NCI-H1417 (cell line): Measurements from ENCODE around the gene ZMYND15.
"Not testable (repeated sequence)": the region's sequence is repeated elsewhere in the genome, so short reads cannot be mapped to it uniquely, and the experiment has no call there.

Source experiments
- DNase-seq, 3 experiments: peaks; one replicate each; lab custom pipeline; 2025; lab: John Stamatoyannopoulos, UW

The ZMYND15 gene, protein sequence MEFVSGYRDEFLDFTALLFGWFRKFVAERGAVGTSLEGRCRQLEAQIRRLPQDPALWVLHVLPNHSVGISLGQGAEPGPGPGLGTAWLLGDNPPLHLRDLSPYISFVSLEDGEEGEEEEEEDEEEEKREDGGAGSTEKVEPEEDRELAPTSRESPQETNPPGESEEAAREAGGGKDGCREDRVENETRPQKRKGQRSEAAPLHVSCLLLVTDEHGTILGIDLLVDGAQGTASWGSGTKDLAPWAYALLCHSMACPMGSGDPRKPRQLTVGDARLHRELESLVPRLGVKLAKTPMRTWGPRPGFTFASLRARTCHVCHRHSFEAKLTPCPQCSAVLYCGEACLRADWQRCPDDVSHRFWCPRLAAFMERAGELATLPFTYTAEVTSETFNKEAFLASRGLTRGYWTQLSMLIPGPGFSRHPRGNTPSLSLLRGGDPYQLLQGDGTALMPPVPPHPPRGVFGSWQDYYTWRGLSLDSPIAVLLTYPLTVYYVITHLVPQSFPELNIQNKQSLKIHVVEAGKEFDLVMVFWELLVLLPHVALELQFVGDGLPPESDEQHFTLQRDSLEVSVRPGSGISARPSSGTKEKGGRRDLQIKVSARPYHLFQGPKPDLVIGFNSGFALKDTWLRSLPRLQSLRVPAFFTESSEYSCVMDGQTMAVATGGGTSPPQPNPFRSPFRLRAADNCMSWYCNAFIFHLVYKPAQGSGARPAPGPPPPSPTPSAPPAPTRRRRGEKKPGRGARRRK

DNA sequence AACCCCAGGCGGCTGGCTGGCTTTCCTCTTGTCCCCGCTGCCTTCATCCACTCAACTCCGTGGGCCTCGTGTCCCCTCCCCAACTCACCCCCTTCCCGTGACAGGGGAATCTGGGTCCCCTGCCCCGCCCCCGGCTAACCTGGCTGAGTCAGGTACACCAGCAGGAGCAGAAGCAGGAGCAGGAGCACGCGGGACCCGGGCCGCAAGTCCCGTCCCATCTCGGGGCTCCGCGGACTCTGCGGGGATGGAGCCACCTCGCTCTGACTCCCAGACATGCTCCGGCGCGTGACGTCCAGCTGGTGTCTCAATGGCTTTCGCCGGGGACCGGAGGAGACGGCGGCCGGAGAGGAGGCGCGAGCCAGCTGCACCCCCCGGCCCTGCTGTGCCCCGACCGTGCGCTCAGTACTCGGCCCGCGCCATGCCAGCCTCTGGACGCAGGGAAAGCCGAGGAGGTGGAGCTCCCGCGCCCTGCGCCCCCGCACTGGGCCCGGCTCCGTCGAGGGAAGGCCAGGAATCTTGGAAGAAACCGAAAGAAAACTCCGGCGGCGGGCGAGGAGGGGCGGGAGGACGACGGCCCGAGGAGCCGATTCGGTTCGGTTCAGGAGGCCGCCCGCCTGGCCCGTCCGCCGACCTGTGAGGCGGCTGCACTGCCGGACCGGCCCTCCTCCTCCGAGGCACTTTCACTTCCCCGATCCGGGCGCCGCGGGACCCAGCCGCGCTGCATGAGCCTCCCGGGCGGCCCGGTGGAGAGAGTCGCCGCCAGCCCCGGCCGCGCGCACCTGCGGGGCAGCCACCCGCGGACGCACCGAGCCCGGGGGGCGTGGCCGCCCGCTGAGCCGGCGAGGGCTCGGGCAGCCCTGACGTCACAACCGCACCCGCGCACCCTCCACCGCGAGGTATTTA, at the start of gene ZMYND15, which contains the start of gene CXCL16:
TSS of gene ZMYND15 (plus strand) at position 712 of the 903 bp plus-strand sequence. CDS start 716 bp downstream, outside the sequence.
TSS of gene CXCL16 (minus strand) at position 807 of the 903 bp plus-strand sequence. CDS start at position 218, 589 bp downstream.
- peak; percentile 4 to 48 (median 43) for DNase-seq

DNA sequence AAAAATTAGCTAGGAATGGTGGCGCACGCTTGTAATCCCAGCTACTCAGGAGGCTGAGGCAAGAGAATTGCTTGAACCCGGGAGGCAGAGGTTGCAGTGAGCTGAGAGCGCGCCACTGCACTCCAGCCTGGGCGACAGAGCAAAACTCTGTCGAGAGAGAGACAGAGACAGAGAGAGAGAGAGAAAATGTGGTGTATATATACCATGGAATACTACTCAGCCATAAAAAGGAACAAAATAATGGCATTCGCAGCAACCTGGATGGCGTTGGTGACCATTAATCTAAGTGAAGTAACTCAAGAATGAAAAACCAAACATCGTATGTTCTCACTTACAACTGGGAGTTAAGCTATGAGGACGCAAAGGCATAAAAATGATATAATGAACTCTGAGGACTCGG, 49.8 kb upstream of the ZMYND15 start:
- not testable (repeated sequence) for DNase-seq

DNA sequence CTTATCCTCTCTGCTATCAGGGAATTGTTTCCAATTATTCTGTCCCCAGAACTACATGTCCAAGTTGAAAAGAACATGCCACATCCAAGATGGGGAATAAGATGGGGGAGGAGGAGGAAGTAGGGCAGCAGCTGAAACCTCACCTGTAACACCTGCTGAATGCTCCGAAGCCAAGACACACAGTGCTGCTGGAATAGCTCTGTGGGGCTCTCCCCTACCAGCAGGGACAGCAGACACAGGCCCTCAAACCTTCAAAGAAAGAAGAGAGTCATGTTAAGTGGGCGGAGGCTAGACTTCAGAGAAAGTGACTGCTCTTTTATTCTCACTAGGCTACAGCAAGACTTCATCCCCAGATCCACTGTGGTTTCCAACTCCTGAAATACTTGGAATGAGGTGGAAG, 48.9 kb upstream of the ZMYND15 start:
- no peak for DNase-seq

DNA sequence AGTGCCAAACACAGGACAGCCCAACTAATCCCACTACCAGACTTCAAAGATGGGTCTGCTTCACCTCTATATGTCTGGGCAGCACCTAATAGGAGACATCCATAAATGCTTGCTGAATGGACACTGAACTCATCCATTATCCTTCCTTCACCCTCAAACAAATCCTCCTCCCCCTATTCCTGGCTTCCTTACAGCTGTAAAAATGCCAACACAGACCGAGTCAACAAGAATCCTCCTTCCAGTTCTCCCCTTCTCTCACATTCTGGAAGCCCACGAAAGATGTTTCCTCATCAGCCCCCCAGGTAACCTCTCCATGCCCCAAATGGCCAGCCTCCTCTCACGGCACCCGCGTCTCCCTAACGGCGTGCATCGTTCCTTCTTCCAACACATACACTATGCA, 47.9 kb upstream of the ZMYND15 start:
- DNase-seq, result no peak

DNA sequence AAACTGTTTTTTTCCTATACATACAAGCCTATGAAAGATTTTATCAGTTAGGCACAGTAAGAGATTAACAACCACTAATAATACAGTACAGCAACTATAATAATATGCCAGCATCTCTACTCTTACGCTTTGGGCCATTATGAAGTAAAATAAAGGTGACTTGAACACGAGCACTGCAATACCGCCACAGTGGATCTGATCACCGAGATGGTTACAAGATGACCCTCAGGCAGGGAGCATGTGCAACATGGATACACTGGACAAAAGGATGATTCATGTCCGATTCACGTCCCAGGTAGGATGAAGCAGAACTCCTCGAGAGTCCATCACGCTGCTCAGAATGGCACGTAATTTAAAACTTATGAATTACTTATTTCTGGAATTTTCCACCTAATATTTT, 46.2 kb upstream of the ZMYND15 start:
- no peak for DNase-seq

DNA sequence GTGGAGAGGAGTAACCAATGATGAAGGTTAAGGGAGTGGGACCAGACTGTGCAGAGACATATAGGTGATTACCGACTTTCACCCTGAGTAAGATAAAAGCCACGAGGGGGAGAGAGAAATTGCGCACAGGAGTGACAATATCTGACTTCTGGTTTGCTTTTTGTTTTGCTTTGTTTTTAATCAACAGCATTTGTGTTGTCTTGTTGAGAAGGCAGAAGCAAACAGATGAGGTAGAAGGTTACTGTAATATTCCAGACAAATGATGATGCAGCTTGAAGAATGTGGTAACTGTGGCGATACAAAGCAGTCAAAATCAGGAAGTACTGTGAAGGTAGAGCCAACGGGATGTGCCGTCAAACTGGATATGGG, 43.2 kb upstream of the ZMYND15 start:
- no peak for DNase-seq

DNA sequence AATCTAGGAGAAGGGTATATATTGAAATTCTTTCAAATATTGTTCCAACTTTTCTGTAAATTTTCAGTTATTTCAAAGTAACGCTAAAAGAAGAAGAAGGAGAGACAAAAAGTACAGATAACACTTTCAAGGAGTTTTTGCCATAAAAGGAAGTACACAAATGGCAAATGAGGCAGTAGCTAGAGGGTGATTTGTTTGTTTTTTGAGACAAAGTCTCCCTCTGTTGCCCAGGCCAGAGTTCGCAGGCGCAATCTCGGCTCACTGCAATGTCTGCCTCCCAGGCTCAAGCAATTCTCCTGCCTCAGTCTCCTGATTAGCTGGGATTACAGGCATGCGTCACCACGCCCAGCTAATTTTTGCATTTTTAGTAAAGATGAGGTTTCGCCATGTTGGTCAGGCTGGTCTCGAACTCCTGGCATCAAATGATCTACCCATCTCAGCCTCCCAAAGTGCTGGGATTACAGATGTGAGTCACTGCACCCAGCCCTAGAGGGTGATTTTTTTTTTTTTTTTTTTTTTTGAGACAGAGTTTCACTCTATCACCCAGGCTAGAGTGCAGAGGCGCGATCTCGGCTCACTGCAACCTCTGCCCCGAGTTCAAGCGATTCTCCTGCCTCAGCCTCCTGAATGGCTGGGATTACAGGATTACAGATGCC, 40.1 kb upstream of the ZMYND15 start:
- not testable (repeated sequence) for DNase-seq

DNA sequence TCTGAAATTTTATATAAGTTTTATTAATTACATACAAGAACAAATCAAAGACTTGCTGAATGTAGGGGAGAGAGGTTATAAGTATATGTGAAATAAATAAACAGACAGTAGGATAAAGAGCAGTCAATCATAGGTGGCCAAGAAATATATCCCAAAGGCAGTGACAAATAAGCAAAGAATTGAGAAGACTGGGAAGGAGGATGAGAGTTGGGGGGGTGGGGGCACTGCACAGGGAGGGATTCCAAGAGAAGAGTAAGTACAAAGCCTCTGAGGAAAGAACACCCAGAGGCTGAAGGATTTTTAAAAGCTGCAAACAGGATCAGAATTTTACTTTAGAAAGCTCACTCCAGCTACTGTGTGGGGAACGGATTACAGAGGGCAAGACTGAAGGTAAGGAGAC, 38.5 kb upstream of the ZMYND15 start:
- DNase-seq, result no peak

DNA sequence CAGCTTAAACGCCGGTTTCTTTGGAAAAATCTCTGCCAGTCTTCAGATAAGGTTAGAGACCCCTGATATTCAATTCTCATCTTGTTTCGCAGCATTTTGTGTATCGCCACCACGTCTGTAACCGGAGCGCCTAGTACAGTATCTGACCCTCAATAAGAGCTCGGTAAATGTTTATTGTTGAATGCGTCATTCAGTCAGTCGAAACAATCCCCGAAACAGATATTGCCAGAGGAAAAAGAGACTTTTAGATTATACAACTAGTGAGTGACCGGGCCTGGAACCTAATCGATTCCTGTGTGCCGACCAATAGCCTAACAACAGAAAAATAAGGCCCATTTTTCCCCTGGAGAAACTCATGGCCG, 36.3 kb upstream of the ZMYND15 start:
- DNase-seq, result no peak

DNA sequence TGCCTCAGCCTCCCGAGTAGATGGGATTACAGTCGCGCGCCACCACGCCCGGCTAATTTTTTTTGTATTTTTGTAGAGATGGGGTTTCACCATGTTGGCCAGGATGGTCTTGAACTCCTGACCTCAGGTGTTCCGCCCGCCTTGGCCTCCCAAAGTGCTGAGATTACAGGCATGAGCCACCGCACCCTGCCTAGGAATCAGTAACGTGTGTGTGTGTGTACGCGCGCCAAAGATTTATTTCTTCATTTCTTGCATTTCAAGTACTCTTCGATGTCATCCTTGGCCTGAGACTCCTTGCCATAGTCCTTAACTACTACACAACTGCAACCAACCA, 35.1 kb upstream of the ZMYND15 start:
- not testable (repeated sequence) for DNase-seq

DNA sequence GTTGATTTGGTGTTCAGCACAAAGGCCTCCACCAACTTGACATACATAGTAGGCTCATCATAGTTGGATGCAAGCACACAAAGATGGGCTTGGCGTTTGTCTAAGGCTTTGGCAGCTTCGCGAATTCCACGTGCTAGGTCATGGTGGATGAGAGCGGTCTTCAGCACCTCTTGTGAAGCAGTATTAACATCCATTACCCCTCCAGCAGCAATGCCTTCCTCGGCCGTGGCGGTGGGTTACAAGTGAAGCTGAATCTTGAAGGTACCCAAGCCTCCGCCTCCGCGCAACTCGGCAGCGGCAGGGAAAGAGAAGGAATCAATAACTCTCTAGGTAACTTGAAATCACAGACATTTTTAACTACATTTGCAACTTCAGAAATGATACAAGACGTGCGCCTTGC, 34.6 kb upstream of the ZMYND15 start:
- DNase-seq, result no peak

DNA sequence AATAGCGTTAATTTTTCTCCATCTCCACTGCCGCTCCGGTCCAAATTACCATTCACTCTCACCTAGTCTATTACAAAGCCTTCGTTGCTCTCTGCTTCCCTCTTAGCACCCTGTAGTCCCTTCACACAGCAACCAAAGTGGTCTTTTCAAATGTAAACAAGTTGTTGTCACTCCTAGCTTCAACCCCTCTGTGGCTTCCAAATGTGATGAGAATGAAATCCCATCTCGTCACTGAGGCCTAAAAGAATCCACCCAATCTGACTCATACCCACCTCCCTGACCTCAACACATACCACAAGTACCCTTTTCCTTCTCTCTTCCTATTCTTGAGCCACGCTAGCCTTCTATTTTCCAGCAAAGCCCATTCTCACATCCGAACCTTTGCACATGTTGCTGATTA, 33.5 kb upstream of the ZMYND15 start:
- DNase-seq, result no peak

DNA sequence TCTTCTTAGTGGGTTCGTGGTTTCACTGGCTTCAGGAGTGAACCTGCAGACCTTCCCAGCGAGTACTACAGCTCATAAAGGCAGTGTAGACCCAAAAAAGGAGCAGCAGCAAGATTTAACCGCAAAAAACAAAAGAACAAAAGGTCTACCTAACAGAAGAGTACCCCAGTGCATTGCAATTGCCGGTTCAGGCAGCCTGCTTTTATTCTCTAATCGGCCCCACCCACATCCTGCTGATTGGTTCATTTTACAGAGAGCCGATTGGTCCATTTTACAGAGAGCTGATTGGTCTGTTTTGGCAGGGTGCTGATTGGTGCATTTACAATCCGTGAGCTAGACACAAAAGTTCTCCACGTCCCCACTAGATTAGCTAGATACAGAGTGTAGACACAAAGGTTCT, 31.2 kb upstream of the ZMYND15 start:
- DNase-seq, result peak; percentile 1 to 59 (median 22)

DNA sequence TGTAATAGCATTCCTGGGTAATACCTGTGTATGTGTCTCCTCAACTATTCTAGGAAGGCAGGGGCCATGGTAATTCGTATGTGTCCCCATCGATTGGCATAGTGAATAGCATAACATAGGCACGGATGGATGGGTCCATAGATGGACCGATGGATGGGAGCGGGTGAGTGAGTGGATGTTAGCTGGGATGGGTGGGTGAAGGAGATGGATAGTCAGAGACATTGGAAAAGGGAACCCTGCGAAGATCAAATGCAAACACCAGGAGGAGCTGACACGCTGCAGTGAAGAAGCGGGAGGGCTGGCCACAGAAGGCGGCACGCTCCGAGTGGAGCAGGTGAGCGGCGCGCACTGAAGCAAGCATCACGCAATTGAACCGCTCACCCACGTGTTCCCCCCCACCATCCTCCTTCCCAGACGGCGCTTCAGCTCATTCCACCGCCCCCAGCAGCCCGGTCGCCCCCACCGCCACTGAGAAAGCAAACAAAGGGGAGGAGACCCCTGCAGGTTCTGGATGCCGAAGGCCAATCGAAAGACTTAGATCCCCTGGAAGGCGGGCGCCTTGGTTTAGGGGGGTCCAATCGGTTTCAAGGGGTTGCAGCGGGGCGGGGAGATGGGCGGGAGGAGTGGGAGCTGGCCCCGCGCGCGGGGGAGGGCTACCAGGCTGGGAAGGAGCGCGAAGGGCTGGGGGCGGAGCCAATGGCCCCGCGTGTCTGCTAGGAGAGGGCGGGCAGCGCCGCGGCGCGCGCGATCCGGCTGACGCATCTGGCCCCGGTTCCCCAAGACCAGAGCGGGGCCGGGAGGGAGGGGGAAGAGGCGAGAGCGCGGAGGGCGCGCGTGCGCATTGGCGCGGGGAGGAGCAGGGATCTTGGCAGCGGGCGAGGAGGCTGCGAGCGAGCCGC, 29.6 kb upstream of the ZMYND15 start, which contains the start of gene ARRB2:
TSS of gene ARRB2 (plus strand) at position 839 of the 899 bp plus-strand sequence. CDS start 90 bp downstream, outside the sequence.
- peak; percentile 95 to 98 (median 95) for DNase-seq

DNA sequence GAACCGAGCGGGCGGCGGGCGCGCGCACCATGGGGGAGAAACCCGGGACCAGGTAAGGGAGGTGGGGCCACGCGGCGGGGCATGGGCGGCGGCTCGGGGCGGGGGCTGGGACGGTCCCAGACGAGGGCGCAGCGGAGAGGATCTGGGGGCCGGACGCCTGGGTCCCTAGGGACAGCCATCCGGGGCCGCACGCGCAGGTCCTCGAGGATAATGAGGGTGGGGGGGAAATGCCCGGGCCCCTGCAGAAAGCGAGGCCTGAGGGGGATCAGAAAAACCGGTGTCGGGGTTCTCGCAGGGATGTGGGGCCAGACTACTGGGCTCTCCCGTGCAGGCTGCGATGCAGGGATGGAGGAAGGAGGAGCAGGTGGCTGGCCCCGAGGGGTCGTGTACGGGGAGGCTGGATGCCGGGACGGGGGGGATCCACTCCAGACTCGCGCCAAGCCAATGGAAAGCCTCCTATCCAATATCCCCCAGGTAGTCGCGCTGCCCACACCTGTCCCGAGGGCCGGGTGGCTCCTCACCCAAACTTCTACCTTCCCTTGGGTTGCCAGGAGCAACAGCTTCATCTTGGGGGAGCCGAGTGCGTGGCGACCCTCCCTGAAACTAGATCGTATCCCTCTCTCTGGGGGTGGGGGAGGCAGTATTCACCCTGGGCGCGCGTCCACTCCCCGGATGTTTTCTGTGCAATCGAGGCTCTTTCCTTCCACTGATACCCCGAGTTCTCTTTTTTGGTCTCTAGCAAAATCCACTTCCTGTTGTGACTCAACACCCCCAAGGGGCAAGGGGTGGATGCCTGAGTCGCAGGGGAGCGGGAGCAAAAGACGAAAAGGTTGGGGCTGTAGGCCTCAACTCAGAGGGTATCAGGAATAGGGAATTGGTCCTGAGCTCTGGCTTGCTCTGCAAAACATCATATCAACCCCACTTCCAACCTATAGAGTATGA, 28.7 kb upstream of the ZMYND15 start:
- DNase-seq, result peak in 2 of 3 experiments; percentile 18 to 24

DNA sequence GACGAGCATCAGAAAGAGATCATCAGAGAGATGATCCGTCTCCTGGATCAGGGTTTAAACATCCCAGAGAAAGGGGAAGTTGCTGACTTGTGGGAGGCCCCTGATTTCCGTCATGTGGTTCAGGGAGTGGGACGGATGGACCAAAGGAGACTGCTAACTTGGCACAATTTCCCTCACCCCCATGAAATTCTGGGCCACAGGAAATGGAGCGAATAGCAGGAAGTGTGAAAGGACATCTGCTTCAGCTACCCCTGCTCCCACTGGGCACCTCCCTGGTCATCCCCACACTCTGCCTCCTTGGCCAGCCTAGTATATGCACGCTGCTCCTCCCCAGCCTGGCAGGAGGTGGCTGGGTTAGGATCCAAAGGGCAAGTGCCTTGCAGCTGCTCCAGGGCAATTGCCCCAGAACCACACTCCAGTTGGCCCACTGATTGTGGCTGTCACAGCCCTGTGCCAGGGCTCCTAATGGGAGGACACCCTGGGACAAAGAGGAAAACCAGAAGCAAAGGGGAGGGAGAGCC, 27.9 kb upstream of the ZMYND15 start:
- no peak for DNase-seq

DNA sequence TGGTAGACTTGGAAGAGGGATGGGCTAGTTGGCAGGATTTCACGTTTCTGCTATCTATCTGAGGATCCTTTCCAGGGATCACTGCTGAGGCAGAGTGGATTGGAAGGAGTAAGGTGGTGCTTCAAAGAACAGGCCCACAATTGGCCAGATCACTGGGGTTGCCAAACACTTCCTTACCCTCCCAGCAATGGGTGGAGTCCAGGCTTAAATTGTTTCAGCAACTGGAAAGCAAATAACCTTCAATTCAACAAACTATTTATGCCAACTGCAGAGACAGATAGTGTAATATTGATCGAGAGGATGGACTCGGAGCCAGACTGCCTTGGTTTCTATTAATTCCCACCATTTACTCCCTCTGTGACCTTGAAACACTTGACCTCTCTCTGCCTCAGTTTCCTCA, 27.1 kb upstream of the ZMYND15 start:
- DNase-seq, result no peak

DNA sequence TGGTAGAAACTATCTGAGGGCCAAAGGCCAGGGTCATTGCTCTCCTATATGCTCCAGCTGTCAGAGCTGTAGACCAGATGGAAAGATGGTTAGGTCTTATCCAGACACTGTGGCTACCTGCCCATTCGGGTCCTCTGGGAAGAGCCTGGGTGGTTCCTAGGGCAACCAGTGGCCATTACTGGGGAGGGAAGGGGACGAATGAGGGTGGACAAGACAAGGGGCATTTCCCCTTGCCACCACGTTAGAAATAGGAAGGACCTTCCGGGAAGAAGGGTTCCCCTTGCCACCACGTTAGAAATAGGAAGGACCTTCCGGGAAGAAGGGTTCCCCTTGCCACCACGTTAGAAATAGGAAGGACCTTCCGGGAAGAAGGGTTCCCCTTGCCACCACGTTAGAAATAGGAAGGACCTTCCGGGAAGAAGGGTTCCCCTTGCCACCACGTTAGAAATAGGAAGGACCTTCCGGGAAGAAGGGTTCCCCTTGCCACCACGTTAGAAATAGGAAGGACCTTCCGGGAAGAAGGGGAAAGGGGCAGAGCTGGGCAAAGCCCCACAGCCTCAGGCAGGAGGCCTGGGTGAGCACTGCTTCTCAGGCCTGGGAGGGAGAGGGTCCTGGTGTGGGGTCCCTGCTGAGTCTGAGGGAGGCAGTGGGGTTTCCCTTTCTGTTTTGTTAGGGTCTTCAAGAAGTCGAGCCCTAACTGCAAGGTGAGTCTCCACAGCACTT, 25.1 kb upstream of the ZMYND15 start:
- DNase-seq, result not testable (repeated sequence)
